Stomach (tissue), 4 donors: ENCODE results near the gene CEP350.

Source experiments
- POLR2A ChIP-seq, 4 donors: fragments of 450-650 bp; IDR thresholded peaks; one replicate each; pipeline ENCODE4 v1.6.1; 2016; ENCODE audit warnings: antibody characterized with exemption in 4 of 4, control low read depth in 2 of 4, mild to moderate bottlenecking in 1 of 4, moderate library complexity in 1 of 4
- POLR2AphosphoS5 ChIP-seq, 3 donors: sonication (generic); formaldehyde crosslinking; IDR thresholded peaks; one replicate each; pipeline ENCODE4 v1.6.1; 2016; ENCODE audit warnings: antibody characterized with exemption in 3 of 3
- TF ChIP-seq, protein P1 (sequence below), 7 experiments: fragments of 450-650 bp in 4 of 7; fragments of 200-600 bp in 3 of 7; sonication (generic) in 3 of 7; IDR thresholded peaks; one replicate each; pipeline ENCODE4 v1.5.1; 2016 to 2019; ENCODE audit warnings: antibody characterized with exemption in 7 of 7, control low read depth in 2 of 7, mild to moderate bottlenecking in 1 of 7

DNA sequence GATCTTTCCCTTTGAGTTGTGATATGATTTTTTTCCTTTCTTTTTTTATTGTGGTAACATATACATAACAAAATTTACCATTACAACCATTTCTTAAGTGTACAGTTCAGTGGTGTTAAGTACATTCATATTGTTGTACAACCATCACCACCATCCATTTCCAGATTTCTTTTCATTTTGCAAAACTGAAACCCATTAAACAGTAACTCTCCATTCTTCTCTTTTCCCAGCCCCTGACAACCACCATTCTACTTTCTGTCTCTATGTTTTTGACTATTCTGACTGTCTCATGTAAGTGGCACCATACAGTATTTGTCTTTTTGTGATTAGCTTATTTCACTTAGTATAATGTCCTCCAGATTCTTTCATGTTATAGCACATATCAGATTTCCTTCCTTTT, 30.3 kb downstream of the CEP350 start:
- TF ChIP-seq POLR2A (IDR thresholded peaks at IDR 0.05) = no peak
- TF ChIP-seq, protein P1, sequence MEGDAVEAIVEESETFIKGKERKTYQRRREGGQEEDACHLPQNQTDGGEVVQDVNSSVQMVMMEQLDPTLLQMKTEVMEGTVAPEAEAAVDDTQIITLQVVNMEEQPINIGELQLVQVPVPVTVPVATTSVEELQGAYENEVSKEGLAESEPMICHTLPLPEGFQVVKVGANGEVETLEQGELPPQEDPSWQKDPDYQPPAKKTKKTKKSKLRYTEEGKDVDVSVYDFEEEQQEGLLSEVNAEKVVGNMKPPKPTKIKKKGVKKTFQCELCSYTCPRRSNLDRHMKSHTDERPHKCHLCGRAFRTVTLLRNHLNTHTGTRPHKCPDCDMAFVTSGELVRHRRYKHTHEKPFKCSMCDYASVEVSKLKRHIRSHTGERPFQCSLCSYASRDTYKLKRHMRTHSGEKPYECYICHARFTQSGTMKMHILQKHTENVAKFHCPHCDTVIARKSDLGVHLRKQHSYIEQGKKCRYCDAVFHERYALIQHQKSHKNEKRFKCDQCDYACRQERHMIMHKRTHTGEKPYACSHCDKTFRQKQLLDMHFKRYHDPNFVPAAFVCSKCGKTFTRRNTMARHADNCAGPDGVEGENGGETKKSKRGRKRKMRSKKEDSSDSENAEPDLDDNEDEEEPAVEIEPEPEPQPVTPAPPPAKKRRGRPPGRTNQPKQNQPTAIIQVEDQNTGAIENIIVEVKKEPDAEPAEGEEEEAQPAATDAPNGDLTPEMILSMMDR (IDR thresholded peaks at IDR 0.05) = no peak
- TF ChIP-seq POLR2AphosphoS5 (IDR thresholded peaks at IDR 0.05) = no peak
